Measurements from ENCODE around the gene MPP4. TPM values are rescaled to one million over a fixed set of nuclear protein-coding genes. Genes with fewer than 3 reads are reported as not detected.

The MPP4 gene
- polyA plus RNA-seq, 1 donor from 2014 or later: 0.38 TPM

DNA sequence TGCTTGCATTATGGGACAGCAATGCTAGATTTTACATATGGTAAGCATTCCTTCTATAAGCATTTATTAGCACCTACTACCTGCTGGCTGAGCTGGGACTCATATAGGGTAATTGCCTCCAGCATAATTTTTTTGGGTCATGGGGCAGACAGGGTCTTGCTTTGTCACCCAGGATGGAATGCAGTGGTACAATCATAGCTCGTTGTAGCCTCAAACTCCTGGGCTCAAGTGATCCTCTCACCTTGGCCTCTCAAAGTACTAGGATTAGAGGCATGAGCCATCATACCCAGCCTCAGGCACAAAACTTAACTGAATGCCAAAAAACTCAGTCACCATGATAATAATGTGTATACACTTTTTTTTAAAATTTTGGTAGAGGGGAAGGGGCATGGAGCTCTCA lies 90.4 kb downstream of the MPP4 start:
- H3K36me3 ChIP-seq (ENCODE audit: insufficient read depth, low read length): no peaks in the 10 kb centered on the region
- TF ChIP-seq EP300 (conservative IDR thresholded peaks at IDR 0.05; ENCODE audit: poor library complexity, severe bottlenecking): no peak
- no peak for TF ChIP-seq TAF1 (IDR thresholded peaks at IDR 0.05; ENCODE audit: low read depth)
- TF ChIP-seq RAD21 (conservative IDR thresholded peaks at IDR 0.05): no peak
- no peak for TF ChIP-seq MXI1 (conservative IDR thresholded peaks at IDR 0.05; ENCODE audit: poor library complexity, severe bottlenecking)
- TF ChIP-seq, protein P1, sequence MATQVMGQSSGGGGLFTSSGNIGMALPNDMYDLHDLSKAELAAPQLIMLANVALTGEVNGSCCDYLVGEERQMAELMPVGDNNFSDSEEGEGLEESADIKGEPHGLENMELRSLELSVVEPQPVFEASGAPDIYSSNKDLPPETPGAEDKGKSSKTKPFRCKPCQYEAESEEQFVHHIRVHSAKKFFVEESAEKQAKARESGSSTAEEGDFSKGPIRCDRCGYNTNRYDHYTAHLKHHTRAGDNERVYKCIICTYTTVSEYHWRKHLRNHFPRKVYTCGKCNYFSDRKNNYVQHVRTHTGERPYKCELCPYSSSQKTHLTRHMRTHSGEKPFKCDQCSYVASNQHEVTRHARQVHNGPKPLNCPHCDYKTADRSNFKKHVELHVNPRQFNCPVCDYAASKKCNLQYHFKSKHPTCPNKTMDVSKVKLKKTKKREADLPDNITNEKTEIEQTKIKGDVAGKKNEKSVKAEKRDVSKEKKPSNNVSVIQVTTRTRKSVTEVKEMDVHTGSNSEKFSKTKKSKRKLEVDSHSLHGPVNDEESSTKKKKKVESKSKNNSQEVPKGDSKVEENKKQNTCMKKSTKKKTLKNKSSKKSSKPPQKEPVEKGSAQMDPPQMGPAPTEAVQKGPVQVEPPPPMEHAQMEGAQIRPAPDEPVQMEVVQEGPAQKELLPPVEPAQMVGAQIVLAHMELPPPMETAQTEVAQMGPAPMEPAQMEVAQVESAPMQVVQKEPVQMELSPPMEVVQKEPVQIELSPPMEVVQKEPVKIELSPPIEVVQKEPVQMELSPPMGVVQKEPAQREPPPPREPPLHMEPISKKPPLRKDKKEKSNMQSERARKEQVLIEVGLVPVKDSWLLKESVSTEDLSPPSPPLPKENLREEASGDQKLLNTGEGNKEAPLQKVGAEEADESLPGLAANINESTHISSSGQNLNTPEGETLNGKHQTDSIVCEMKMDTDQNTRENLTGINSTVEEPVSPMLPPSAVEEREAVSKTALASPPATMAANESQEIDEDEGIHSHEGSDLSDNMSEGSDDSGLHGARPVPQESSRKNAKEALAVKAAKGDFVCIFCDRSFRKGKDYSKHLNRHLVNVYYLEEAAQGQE (IDR thresholded peaks at IDR 0.05; ENCODE audit: borderline replicate concordance): no peak
- TF ChIP-seq POLR2AphosphoS5 (IDR thresholded peaks at IDR 0.05): no peak
- TF ChIP-seq SMC3 (conservative IDR thresholded peaks at IDR 0.05; ENCODE audit: poor library complexity): no peak
- no peak for TF ChIP-seq EZH2 (IDR thresholded peaks at IDR 0.05; ENCODE audit: borderline replicate concordance, insufficient read depth, low read length, poor library complexity, severe bottlenecking)
- TF ChIP-seq, protein P2, sequence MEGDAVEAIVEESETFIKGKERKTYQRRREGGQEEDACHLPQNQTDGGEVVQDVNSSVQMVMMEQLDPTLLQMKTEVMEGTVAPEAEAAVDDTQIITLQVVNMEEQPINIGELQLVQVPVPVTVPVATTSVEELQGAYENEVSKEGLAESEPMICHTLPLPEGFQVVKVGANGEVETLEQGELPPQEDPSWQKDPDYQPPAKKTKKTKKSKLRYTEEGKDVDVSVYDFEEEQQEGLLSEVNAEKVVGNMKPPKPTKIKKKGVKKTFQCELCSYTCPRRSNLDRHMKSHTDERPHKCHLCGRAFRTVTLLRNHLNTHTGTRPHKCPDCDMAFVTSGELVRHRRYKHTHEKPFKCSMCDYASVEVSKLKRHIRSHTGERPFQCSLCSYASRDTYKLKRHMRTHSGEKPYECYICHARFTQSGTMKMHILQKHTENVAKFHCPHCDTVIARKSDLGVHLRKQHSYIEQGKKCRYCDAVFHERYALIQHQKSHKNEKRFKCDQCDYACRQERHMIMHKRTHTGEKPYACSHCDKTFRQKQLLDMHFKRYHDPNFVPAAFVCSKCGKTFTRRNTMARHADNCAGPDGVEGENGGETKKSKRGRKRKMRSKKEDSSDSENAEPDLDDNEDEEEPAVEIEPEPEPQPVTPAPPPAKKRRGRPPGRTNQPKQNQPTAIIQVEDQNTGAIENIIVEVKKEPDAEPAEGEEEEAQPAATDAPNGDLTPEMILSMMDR (IDR thresholded peaks at IDR 0.05; ENCODE audit: poor library complexity, severe bottlenecking): no peak

DNA sequence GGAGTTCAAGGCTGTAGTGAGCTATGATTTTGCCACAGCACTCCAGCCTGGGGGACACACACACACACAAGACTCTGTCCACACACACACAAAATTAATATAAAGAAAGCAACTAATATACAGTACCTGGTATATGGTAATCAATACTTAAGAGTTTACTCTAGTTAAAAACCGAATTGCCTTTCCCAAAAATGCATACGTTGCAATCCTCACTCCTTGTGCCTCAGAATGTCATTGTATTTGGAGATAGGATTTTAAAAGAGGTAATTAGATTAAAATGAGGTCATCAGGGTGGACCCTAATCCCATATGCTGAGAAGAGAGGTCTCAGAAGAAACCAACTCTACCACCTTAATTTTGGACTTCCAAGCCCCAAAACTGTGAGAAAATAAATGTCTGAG lies 90.9 kb downstream of the MPP4 start:
- H3K27ac ChIP-seq (ENCODE audit: low read length): no peak overlapping the region
- H3K9me3 ChIP-seq (ENCODE audit: low read length): no peaks in the 10 kb centered on the region
- TF ChIP-seq, protein P2 (IDR thresholded peaks at IDR 0.05; ENCODE audit: poor library complexity, severe bottlenecking): no peak
- TF ChIP-seq EP300 (conservative IDR thresholded peaks at IDR 0.05; ENCODE audit: poor library complexity, severe bottlenecking) (no peak), TAF1 (IDR thresholded peaks at IDR 0.05; ENCODE audit: low read depth) (no peak), POLR2AphosphoS5 (IDR thresholded peaks at IDR 0.05) (no peak), EZH2 (IDR thresholded peaks at IDR 0.05; ENCODE audit: borderline replicate concordance, insufficient read depth, low read length, poor library complexity, severe bottlenecking) (no peak), SMC3 (conservative IDR thresholded peaks at IDR 0.05; ENCODE audit: poor library complexity) (no peak), MXI1 (conservative IDR thresholded peaks at IDR 0.05; ENCODE audit: poor library complexity, severe bottlenecking) (no peak), RAD21 (conservative IDR thresholded peaks at IDR 0.05) (no peak)
- TF ChIP-seq, protein P1 (IDR thresholded peaks at IDR 0.05; ENCODE audit: borderline replicate concordance): no peak
- H3K27me3 ChIP-seq (ENCODE audit: insufficient read depth, low read depth, low read length): no peaks in the 10 kb centered on the region
- no peaks in the 10 kb centered on the region for H3K9me2 ChIP-seq (ENCODE audit: insufficient read depth, low read length)
- no peaks in the 10 kb centered on the region for H4K20me1 ChIP-seq (ENCODE audit: insufficient read depth)
- H3K4me3 ChIP-seq (ENCODE audit: low read length): no peak overlapping the region
- H3K36me3 ChIP-seq (ENCODE audit: insufficient read depth, low read length): no peaks in the 10 kb centered on the region
- no peak overlapping the region for H2AFZ ChIP-seq (ENCODE audit: low read depth, low read length)
- no peaks in the 10 kb centered on the region for H3K79me2 ChIP-seq (replicated peaks; ENCODE audit: insufficient read depth, low read length)
- no peak overlapping the region for H3K4me2 ChIP-seq (ENCODE audit: low read length)
- no peak overlapping the region for H3K9ac ChIP-seq (ENCODE audit: low read length)
- H3F3A ChIP-seq (ENCODE audit: insufficient read depth, low read length, poor library complexity, severe bottlenecking): no peaks in the 10 kb centered on the region

More for the DNA sequence above, 90.4 kb downstream of the MPP4 start:
- Histone ChIP-seq H3K4me2 (ENCODE audit: low read length) (no peak overlapping the region), H3K27me3 (ENCODE audit: insufficient read depth, low read depth, low read length) (no peaks in the 10 kb centered on the region), H3K9me3 (ENCODE audit: low read length) (no peaks in the 10 kb centered on the region), H3K79me2 (replicated peaks; ENCODE audit: insufficient read depth, low read length) (no peaks in the 10 kb centered on the region), H3K9ac (ENCODE audit: low read length) (no peak overlapping the region), H4K20me1 (ENCODE audit: insufficient read depth) (no peaks in the 10 kb centered on the region), H3K27ac (ENCODE audit: low read length) (no peak overlapping the region), H3K9me2 (ENCODE audit: insufficient read depth, low read length) (no peaks in the 10 kb centered on the region), H2AFZ (ENCODE audit: low read depth, low read length) (no peak overlapping the region), H3F3A (ENCODE audit: insufficient read depth, low read length, poor library complexity, severe bottlenecking) (no peaks in the 10 kb centered on the region), H3K4me3 (ENCODE audit: low read length) (no peak overlapping the region)
